SH-SY5Y (cell line): ENCODE measurements around the gene CDH4.

ENCODE experiments used
- GATA2 ChIP-seq: IDR thresholded peaks from 2 replicates; pipeline ENCODE4 v1.6.1; 2011; ENCODE audit warnings: mild to moderate bottlenecking, low read depth, low read length
- GATA3 ChIP-seq: IDR thresholded peaks from 2 replicates; pipeline ENCODE4 v1.6.1; 2011; ENCODE audit warnings: low read depth, mild to moderate bottlenecking, low read length, moderate library complexity

- TF ChIP-seq GATA3 (no peak), GATA2 (no peak)
Measured at GRCh38 chr20:61840779-61841455, 588.9 kb downstream of the CDH4 start.
